A673 (cell line): ENCODE results near the gene MROH2B. TPM values are rescaled to one million over a fixed set of nuclear protein-coding genes. Genes with fewer than 3 reads are reported as not detected.

Source experiments
- BruUV-seq: library from RNA; stranded (reverse); fragments of 400-500 nt; replicated peaks from 2 replicates; lab custom pipeline; 2021; lab: Mats Ljungman, UMichigan
- CTCF ChIA-PET: fragments of 300-600 bp; sonication (Branson Sonifier 250); formaldehyde crosslinking; loops from one replicate; lab custom pipeline; 2022; ENCODE audit warnings: antibody characterized with exemption; lab: Charles Lee
- POLR2A ChIA-PET: fragments of 300-600 bp; sonication (Branson Sonifier 250); formaldehyde crosslinking; loops from one replicate; lab custom pipeline; 2022; ENCODE audit warnings: antibody characterized with exemption; ENCODE audit not compliant: low non-redundant PET; lab: Charles Lee
- DNase-seq: peaks from one replicate; pipeline ENCODE4 v3.0.0-alpha.2; 2015; ENCODE audit warnings: low spot score
- H3K27ac ChIP-seq: fragments of 200-600 bp; sonication (generic); 2 replicates; pipeline ENCODE4 v1.5.1; 2016; ENCODE audit warnings: mixed run types, low read depth, mild to moderate bottlenecking, mixed read lengths, antibody characterized with exemption, low read length; ENCODE audit not compliant: poor library complexity, severe bottlenecking
- H3K27me3 ChIP-seq: fragments of 200-600 bp; sonication (generic); replicated peaks from 2 replicates; pipeline ENCODE4 v1.6.1; 2017; ENCODE audit warnings: mixed run types, low read depth, mild to moderate bottlenecking, mixed read lengths, antibody characterized with exemption, low read length; ENCODE audit not compliant: insufficient read depth, poor library complexity
- H3K36me3 ChIP-seq: fragments of 200-600 bp; sonication (generic); 2 replicates; pipeline ENCODE4 v1.6.1; 2016; ENCODE audit warnings: mixed run types, mild to moderate bottlenecking, mixed read lengths, antibody characterized with exemption, low read length; ENCODE audit not compliant: insufficient read depth, poor library complexity, severe bottlenecking
- H3K4me1 ChIP-seq: fragments of 200-600 bp; sonication (generic); 2 replicates; pipeline ENCODE4 v1.6.1; 2017; ENCODE audit warnings: mixed run types, mild to moderate bottlenecking, mixed read lengths, antibody characterized with exemption, low read length; ENCODE audit not compliant: insufficient read depth, poor library complexity, severe bottlenecking
- H3K4me3 ChIP-seq: fragments of 200-600 bp; sonication (generic); 2 replicates; pipeline ENCODE4 v1.5.1; 2016; ENCODE audit warnings: low read depth, mixed run types, mild to moderate bottlenecking, mixed read lengths, low read length; ENCODE audit not compliant: poor library complexity, severe bottlenecking
- H3K9me3 ChIP-seq: fragments of 200-600 bp; sonication (generic); 2 replicates; pipeline ENCODE4 v1.6.1; 2016; ENCODE audit warnings: mixed run types, low read depth, mild to moderate bottlenecking, mixed read lengths, antibody characterized with exemption, low read length; ENCODE audit not compliant: poor library complexity, severe bottlenecking
- CTCF ChIP-seq: fragments of 300-800, 200-600 bp; sonication (generic); conservative IDR thresholded peaks from 2 replicates; pipeline ENCODE4 v1.5.1; 2017; ENCODE audit warnings: low read depth, mild to moderate bottlenecking, antibody characterized with exemption, low read length, moderate library complexity, mixed read lengths
- EZH2 ChIP-seq: fragments of 200-600 bp; sonication (generic); IDR thresholded peaks from 2 replicates; pipeline ENCODE4 v1.6.1; 2017; ENCODE audit warnings: borderline replicate concordance, low read depth, mild to moderate bottlenecking, mixed read lengths, antibody characterized with exemption, low read length; ENCODE audit not compliant: poor library complexity, severe bottlenecking
- intact Hi-C: fragments of 100-400 bp; cut with micrococcal nuclease; formaldehyde crosslinking; loops from one replicate; pipeline ENCODE4 v1.10.0; 2022; ENCODE audit not compliant: unreplicated experiment
- total RNA-seq: library from RNA; stranded (reverse); gene quantifications from 2 replicates; pipeline ENCODE4 v1.2.3, GENCODE V29; 2021

Gene MROH2B
- total RNA-seq, 1 experiment from 2014 or later, result not detected

- intact Hi-C loops, result no loop called here
Measured at GRCh38 chr5:41083306-41083705, 12.2 kb upstream of the MROH2B start.

GRCh38 chr5:41071975-41072374 lies 833 bp upstream of the MROH2B start:
- no peak overlapping the region for H3K4me3 ChIP-seq
- no peaks in the 10 kb centered on the region for H3K4me1 ChIP-seq
- TF ChIP-seq EZH2 (no peak), CTCF (no peak)
- CTCF ChIA-PET, result no interaction called here
- BruUV-seq, result no TSS peak
- H3K27me3 ChIP-seq, result no peaks in the 10 kb centered on the region
- H3K27ac ChIP-seq, result no peak overlapping the region
- POLR2A ChIA-PET, result no interaction called here
- intact Hi-C loops, result no loop called here
- DNase-seq, result no peak
- H3K36me3 ChIP-seq, result no peaks in the 10 kb centered on the region
- H3K9me3 ChIP-seq, result no peaks in the 10 kb centered on the region

More at GRCh38 chr5:41083306-41083705, 12.2 kb upstream of the MROH2B start:
- H3K4me1 ChIP-seq, result no peaks in the 10 kb centered on the region
- ChIA-PET CTCF (interaction anchor here (1.0 kb wide), 1 partner anchor 179 kb away, joined by 6 read pairs; no protein-coding TSS in a partner anchor), POLR2A (no interaction called here)
- no peak overlapping the region for H3K4me3 ChIP-seq
- no peaks in the 10 kb centered on the region for H3K36me3 ChIP-seq
- peak; percentile 9 for DNase-seq
- TF ChIP-seq EZH2 (no peak), CTCF (no peak)
- H3K9me3 ChIP-seq, result no peaks in the 10 kb centered on the region
- no peaks in the 10 kb centered on the region for H3K27me3 ChIP-seq
- no TSS peak for BruUV-seq
- H3K27ac ChIP-seq, result no peak overlapping the region

- Histone ChIP-seq H3K27me3 (no peaks in the 10 kb centered on the region), H3K4me3 (no peak overlapping the region), H3K4me1 (no peaks in the 10 kb centered on the region), H3K27ac (no peak overlapping the region), H3K36me3 (no peaks in the 10 kb centered on the region), H3K9me3 (no peaks in the 10 kb centered on the region)
- intact Hi-C loops, result no loop called here
- POLR2A ChIA-PET, result no interaction called here
- DNase-seq, result peak; percentile 45
- no peak for TF ChIP-seq EZH2
- no peak for TF ChIP-seq CTCF
- no TSS peak for BruUV-seq
- CTCF ChIA-PET, result no interaction called here
Measured at GRCh38 chr5:41067714-41068568, 3.2 kb downstream of the MROH2B start.
